Amniotic epithelial cell (primary cell): ENCODE measurements around the gene ADPRHL1.

ENCODE experiments used
- DNase-seq: peaks from one replicate; pipeline ENCODE4 v3.0.0-alpha.2; 2010; ENCODE audit warnings: low read depth

Gene ADPRHL1

GRCh38 chr13:113417008-113417751 lies 36.1 kb downstream of the ADPRHL1 start:
- DNase-seq, result no peak

DNA sequence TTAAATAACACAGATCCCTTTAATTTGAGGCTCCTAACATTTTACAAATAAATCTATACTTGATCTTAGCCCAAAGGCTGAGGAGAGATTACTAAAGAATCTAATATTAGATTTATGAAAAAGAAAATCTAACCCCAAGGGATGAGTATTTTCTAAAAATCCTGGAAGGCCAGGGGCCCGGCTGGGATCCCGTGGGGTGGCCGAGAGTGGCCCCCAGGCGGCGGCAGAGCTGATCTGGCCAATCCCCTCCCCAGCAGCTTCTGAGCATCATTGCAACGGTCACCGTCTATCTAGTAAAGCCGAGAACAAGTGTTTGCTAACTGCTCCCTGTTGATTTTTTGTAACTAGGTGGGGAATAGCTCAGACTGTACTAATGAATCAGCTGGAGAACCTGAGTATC lies 37.5 kb downstream of the ADPRHL1 start:
- no peak for DNase-seq

DNA sequence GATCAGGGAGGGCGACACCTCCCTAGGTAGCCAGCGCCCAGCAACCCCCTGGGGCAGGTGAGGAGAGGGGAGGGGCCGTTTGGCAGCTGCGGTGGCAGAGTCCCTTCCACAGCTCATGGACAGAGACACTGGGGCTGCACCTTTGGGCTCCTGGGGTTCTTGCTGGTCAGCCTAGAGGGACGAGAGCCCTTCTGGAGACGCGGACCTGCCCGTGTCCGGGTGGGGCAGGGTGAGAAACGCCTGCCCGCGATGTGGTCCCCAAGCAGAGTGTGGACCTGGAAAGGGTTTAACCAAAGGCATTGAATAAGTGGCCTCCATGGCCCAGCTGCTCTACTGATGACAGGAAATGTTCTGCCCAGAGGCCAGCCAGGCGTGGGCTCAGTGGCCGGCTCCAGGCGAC lies 38.3 kb downstream of the ADPRHL1 start:
- DNase-seq, result no peak

- no peak for DNase-seq
These were observed 39.0 kb downstream of the ADPRHL1 start for GRCh38 chr13:113414335-113414734.

DNA sequence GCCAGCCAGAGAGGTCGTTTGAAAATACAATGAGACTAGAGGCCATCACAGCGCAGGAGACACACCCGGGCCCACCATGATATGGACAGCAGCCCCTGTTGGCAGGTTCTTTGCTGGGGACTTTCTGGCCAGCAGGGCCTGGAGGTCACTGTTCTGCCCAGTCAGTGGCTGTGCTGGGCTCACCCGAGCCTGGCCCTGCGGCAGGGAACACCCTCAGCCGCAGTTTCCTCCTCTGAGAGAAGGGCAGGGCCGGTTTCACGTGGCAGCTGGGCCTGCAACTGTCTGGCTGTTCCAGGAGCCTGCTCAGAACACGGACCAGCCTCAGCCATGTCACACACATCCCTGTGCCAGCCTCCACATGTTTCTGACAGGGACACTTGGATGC lies 39.4 kb downstream of the ADPRHL1 start:
- DNase-seq, result no peak

GRCh38 chr13:113413178-113413897 lies 40.0 kb downstream of the ADPRHL1 start:
- no peak for DNase-seq

GRCh38 chr13:113412440-113412839 lies 40.8 kb downstream of the ADPRHL1 start:
- DNase-seq, result no peak

DNA sequence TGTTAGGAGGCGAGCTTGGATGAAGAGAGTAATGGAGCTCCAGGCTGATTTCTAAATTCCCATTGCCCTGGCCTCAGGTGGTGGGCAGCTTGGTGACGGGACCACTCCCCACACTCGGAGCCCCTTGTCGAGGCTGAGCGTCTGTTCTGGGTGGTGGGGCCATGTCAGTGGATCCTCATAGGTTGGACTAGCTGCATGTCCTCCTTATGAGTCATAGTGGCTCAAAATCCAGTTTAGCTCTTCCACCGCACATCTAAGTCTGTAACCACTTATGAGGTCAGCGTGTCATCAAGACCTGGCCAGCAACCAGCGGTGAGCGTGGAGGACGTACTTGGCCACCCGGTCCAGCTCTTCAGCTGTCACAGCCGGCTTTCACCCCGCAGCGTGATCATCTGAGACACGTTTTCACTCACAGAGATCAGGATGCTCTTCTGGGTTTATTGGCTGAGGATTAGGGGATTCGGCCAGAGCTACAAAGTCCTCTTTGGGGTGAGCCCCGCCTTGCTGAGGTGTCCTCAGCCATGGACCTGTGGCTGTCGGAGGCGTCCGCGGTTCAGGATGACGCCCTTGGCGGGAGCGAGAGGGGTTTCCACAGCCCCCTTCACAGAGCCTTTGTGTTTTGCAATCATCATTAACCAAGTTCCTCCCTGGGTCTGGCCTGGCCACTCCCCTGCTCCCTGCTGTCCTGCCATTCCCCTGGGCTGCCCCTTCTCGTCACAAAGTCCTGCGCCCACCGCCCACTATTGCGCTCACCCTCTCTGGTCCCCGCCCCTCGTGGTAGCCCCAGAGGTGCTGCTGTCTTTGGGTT lies 41.9 kb downstream of the ADPRHL1 start:
- peak; percentile 89 for DNase-seq

GRCh38 chr13:113410472-113411201 lies 42.7 kb downstream of the ADPRHL1 start:
- peak; percentile 34 for DNase-seq

- DNase-seq, result no peak
These were observed 44.7 kb downstream of the ADPRHL1 start for GRCh38 chr13:113408562-113408961.

- DNase-seq, result no peak
These were observed 45.5 kb downstream of the ADPRHL1 start for GRCh38 chr13:113407531-113408393.

DNA sequence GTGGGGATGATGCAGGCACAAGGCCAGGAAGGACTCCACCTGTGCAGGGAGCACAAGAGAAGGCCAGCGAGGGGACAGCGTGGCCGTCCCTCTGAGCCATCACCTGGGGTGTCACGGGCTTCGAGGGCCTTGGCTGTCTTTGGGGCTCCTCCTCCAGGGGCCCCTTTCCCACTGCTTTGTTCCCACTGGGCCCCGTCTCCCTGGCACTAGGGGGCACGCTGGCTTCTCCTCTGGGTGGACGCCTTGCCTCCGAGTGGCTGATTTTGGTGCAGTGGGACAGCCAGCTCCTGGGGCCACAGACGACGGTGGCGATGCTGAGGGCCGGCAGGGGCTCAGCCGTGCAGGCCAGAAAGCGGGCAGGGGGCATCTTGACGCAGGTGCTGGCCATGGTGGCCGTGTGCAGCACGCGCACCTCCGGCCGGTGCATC lies 46.2 kb downstream of the ADPRHL1 start:
- no peak for DNase-seq

DNA sequence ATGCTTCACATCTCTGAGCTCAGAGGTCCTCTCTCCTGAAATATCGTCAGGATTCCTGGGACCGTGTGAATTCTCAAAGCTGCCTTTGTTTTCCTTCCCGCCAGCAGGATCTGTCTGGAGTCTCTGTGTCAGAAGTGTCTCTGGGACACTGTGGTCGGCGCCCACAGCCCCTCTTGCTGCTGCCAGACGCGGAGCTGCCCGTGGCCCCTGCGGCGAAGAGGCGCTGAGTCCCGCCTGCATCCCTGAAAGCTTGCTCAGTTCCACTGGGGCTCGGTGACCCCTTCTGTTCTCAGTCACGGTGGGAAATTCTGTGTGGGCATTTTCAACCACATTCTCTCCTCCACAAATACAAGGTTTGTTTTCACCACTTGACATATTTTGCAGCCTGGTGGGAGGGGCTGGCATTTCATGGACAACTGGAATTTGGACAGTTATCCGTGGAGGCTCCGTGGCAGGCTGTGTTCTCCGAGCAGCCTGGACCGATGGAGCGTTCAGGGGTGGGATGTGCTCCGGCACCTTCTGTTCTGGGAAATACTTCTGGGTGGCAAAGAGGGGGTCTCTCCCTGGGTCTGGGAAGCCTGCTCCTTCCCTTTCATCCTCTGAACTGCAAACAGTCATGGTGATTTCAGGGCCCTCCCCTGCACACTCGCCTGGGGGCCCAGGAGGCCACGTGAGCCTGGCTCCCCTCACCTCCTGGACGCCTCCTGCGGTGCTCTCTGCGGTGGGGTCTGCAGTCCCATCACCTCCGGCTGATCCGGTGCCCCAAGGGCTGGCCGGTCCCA lies 46.8 kb downstream of the ADPRHL1 start:
- DNase-seq, result no peak

- no peak for DNase-seq
These were observed 47.6 kb downstream of the ADPRHL1 start for GRCh38 chr13:113405481-113406300.

- no peak for DNase-seq
These were observed 48.4 kb downstream of the ADPRHL1 start for GRCh38 chr13:113404723-113405471.

GRCh38 chr13:113404366-113404722 lies 48.9 kb downstream of the ADPRHL1 start:
- DNase-seq, result no peak

DNA sequence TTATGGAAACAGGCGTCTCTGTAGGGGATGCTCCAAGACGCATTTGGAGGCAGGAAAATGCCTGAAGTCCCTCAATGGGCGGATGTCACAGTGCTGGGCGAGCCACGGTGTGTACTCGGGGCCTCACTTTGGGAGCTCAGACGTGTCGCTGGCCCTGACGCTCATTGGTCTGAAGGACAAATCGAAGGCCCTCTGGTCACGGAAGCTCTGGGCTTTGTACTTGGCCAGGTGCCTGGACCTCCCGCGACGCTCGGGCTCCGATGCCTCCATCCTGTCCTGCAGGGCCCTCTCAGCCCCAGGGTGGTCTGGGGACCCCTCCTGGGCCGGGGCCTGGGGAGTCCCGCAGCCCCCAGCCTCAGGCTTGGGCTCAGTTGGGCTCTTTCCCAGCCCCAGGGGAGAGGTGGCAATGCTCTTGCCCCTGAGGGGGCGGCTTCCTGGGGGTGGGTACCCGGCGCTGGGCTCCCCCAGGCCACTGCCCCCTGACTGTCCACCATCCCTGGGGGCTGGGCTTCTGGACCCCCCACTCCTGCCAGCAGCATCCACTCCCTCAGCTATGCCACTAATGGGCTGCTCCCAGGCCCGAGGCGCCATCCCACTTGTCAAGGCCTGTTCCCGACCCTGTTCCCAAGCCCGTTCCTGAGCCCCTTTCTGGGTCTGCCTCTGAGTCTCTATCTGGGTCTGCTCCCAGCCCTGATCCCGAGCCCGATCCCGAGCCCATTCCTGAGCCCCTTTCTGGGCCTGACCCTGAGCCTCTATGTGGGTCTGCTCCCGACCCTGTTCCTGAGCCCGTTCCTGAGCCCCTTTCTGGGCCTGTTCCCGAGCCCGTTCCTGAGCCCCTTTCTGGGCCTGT lies 49.8 kb downstream of the ADPRHL1 start:
- no peak for DNase-seq
